WTC11 (cell line): ENCODE results near the gene GPR152. TPM values are rescaled to one million over a fixed set of nuclear protein-coding genes. Genes with fewer than 3 reads are reported as not detected.

Experiments used
- ATAC-seq: fragments of 200-7000 bp; cut with Tn5 transposase; 2 replicates; pipeline ENCODE4 v1.10.0; 2021; ENCODE audit warnings: mild to moderate bottlenecking, moderate library complexity
- CTCF ChIA-PET: fragments of 300-600 bp; sonication (Branson Sonifier 250); formaldehyde crosslinking; loops from one replicate; lab custom pipeline; 2021; ENCODE audit warnings: antibody characterized with exemption; lab: Charles Lee
- POLR2A ChIA-PET: fragments of 350-600 bp; sonication (Branson Sonifier 250); formaldehyde crosslinking; loops from one replicate; lab custom pipeline; 2021; ENCODE audit warnings: antibody characterized with exemption; lab: Charles Lee
- DNase-seq: peaks from one replicate; pipeline ENCODE4 v3.0.0; 2021; ENCODE audit warnings: low spot score
- H3K27ac Mint-ChIP-seq: 2 replicates; pipeline ENCODE4 v1.8.0; 2021; ENCODE audit warnings: mixed read lengths
- H3K27me3 Mint-ChIP-seq: 2 replicates; pipeline ENCODE4 v1.8.0; 2021; ENCODE audit warnings: low read depth, mild to moderate bottlenecking, moderate library complexity, mixed read lengths
- H3K36me3 Mint-ChIP-seq: 2 replicates; pipeline ENCODE4 v1.8.0; 2021; ENCODE audit warnings: mixed read lengths
- H3K4me1 Mint-ChIP-seq: 2 replicates; pipeline ENCODE4 v1.8.0; 2022; ENCODE audit warnings: mixed read lengths
- H3K4me3 Mint-ChIP-seq: 2 replicates; pipeline ENCODE4 v1.8.0; 2021; ENCODE audit warnings: mild to moderate bottlenecking, moderate library complexity, mixed read lengths
- H3K9me3 Mint-ChIP-seq: 2 replicates; pipeline ENCODE4 v1.8.0; 2021; ENCODE audit warnings: mixed read lengths
- AR ChIP-seq: fragments of 250-450 bp; sonication (Bioruptor Pico); IDR thresholded peaks from 2 replicates; pipeline ENCODE4 v1.9.0; 2021; ENCODE audit warnings: mild to moderate bottlenecking
- ATF1 ChIP-seq: sonication (generic); formaldehyde crosslinking; IDR thresholded peaks from 2 replicates; pipeline ENCODE4 v1.8.1; 2023; ENCODE audit warnings: mild to moderate bottlenecking, moderate library complexity, missing genetic modification reagents
- ATF6 ChIP-seq: sonication (generic); formaldehyde crosslinking; IDR thresholded peaks from 2 replicates; pipeline ENCODE4 v1.8.1; 2023; ENCODE audit warnings: mild to moderate bottlenecking, missing genetic modification reagents
- CBFB ChIP-seq: sonication (generic); formaldehyde crosslinking; IDR thresholded peaks from 2 replicates; pipeline ENCODE4 v1.8.1; 2022; ENCODE audit warnings: mild to moderate bottlenecking, low read depth, missing genetic modification reagents
- CTCF ChIP-seq: fragments of 200-600 bp; IDR thresholded peaks from 2 replicates; pipeline ENCODE4 v1.8.0; 2022; ENCODE audit warnings: antibody characterized with exemption
- ERG ChIP-seq: fragments of 250-450 bp; sonication (Bioruptor Pico); IDR thresholded peaks from 2 replicates; pipeline ENCODE4 v1.8.0; 2021; ENCODE audit warnings: mild to moderate bottlenecking
- FOXP1 ChIP-seq: sonication (generic); formaldehyde crosslinking; IDR thresholded peaks from 2 replicates; pipeline ENCODE4 v1.8.0; 2022; ENCODE audit warnings: missing genetic modification reagents, mild to moderate bottlenecking, moderate library complexity, borderline replicate concordance
- HMGA2 ChIP-seq: fragments of 250-450 bp; sonication (Bioruptor Pico); IDR thresholded peaks from 2 replicates; pipeline ENCODE4 v1.4.0; 2021; ENCODE audit warnings: mild to moderate bottlenecking, moderate library complexity
- HMGXB4 ChIP-seq: sonication (generic); formaldehyde crosslinking; IDR thresholded peaks from 2 replicates; pipeline ENCODE4 v1.8.1; 2023; ENCODE audit warnings: mild to moderate bottlenecking, moderate library complexity, missing genetic modification reagents
- IRF1 ChIP-seq: sonication (generic); formaldehyde crosslinking; IDR thresholded peaks from 2 replicates; pipeline ENCODE4 v1.8.0; 2023; ENCODE audit warnings: missing genetic modification reagents
- OVOL2 ChIP-seq: fragments of 250-450 bp; sonication (Bioruptor Pico); IDR thresholded peaks from 2 replicates; pipeline ENCODE4 v1.9.0; 2021; ENCODE audit warnings: mild to moderate bottlenecking, borderline replicate concordance
- PRRX2 ChIP-seq: fragments of 250-450 bp; sonication (Bioruptor Pico); IDR thresholded peaks from 2 replicates; pipeline ENCODE4 v1.8.0; 2021; ENCODE audit warnings: mild to moderate bottlenecking
- RELA ChIP-seq: sonication (generic); formaldehyde crosslinking; IDR thresholded peaks from 2 replicates; pipeline ENCODE4 v1.8.1; 2022; ENCODE audit warnings: missing genetic modification reagents, mild to moderate bottlenecking, borderline replicate concordance
- TEAD1 ChIP-seq: sonication (generic); formaldehyde crosslinking; IDR thresholded peaks from 2 replicates; pipeline ENCODE4 v1.8.0; 2022; ENCODE audit warnings: mild to moderate bottlenecking, missing genetic modification reagents
- ZMAT4 ChIP-seq: fragments of 250-450 bp; sonication (Bioruptor Pico); IDR thresholded peaks from 2 replicates; pipeline ENCODE4 v1.9.0; 2021; ENCODE audit warnings: mild to moderate bottlenecking
- ZNF138 ChIP-seq: sonication (generic); formaldehyde crosslinking; conservative IDR thresholded peaks from 2 replicates; pipeline ENCODE4 v1.8.1; 2022; ENCODE audit warnings: mild to moderate bottlenecking, moderate library complexity, missing genetic modification reagents
- total RNA-seq: library from RNA; stranded (reverse); gene quantifications from 3 replicates; pipeline ENCODE4 v1.2.3, GENCODE V29; 2021

GPR152 gene
- total RNA-seq, 1 experiment from 2014 or later, result not detected

- TF ChIP-seq CTCF (no peak), HMGXB4 (CRISPR knock-in tag) (no peak)
- TF ChIP-seq, all 79 proteins: peak for 0
Measured at GRCh38 chr11:67484847-67485311, 32.4 kb upstream of the GPR152 start (continued).

- ChIA-PET POLR2A (interaction anchor here (0.7 kb wide), 1 partner anchor 46 kb away, joined by 3 read pairs; the partner anchor contains the start of gene PTPRCAP), CTCF (interaction anchor here (1.4 kb wide), 1 partner anchor 83 kb away, joined by 14 read pairs; the partner anchor contains the start of gene PPP1CA)
- ATAC-seq, result no peak
- Mint-ChIP-seq H3K27ac (no peak overlapping the region), H3K4me3 (peak overlapping the region; percentile 75), H3K9me3 (no peaks in the 10 kb centered on the region), H3K36me3 (peaks cover 7% of the 10 kb centered on the region; the same call in 1 of the 2 replicates), H3K27me3 (peaks cover 42% of the 10 kb centered on the region), H3K4me1 (peaks cover 19% of the 10 kb centered on the region)
- DNase-seq, result no peak
- no peak for TF ChIP-seq IRF1 (CRISPR knock-in tag)
- no peak for TF ChIP-seq ZNF138 (CRISPR knock-in tag)
- TF ChIP-seq AR (CRISPR knock-in tag), result no peak
- no peak for TF ChIP-seq ERG (CRISPR knock-in tag)
- no peak for TF ChIP-seq OVOL2 (CRISPR knock-in tag)
- TF ChIP-seq HMGXB4 (CRISPR knock-in tag), result no peak
- TF ChIP-seq PRRX2, result no peak
- TF ChIP-seq ZMAT4 (CRISPR knock-in tag), result no peak
- no peak for TF ChIP-seq TEAD1 (CRISPR knock-in tag)
- no peak for TF ChIP-seq HMGA2
- TF ChIP-seq RELA, result no peak
- no peak for TF ChIP-seq FOXP1
- no peak for TF ChIP-seq ATF6 (CRISPR knock-in tag)
- TF ChIP-seq ATF1 (CRISPR knock-in tag), result no peak
- TF ChIP-seq CBFB (CRISPR knock-in tag), result no peak
Measured at GRCh38 chr11:67483831-67484665, 31.5 kb upstream of the GPR152 start.
